GM12801 (cell line): ENCODE results near the gene WWC1.

Experiments
- CTCF ChIP-seq: IDR thresholded peaks from one replicate; pipeline ENCODE4 v1.5.1; 2011; ENCODE audit warnings: control low read depth; ENCODE audit not compliant: insufficient read length; ENCODE audit errors: extremely low read depth

The WWC1 gene

DNA sequence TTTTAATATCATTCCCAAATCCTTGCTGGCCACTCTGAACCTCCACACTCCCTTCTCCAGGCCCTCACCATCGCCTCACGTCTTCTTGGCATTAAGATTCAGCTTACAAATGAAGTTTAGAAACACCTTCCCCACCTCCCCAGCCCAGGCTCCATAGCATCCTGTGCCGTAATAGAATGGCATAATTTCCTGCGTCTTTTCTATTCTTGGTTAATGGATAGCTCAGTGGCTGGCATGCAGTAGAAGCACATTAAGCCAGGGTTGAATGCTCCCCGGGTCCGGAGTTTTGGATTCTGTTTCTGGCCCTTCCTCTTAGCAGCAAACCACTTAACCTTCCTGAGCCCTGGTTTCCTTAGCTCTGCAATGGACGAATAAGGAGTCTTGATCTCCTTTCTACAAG, 13.8 kb downstream of the WWC1 start:
- TF ChIP-seq CTCF: no peak

- TF ChIP-seq CTCF: no peak
Observed at GRCh38 chr5:168307022-168307421, 15.6 kb downstream of the WWC1 start.

DNA sequence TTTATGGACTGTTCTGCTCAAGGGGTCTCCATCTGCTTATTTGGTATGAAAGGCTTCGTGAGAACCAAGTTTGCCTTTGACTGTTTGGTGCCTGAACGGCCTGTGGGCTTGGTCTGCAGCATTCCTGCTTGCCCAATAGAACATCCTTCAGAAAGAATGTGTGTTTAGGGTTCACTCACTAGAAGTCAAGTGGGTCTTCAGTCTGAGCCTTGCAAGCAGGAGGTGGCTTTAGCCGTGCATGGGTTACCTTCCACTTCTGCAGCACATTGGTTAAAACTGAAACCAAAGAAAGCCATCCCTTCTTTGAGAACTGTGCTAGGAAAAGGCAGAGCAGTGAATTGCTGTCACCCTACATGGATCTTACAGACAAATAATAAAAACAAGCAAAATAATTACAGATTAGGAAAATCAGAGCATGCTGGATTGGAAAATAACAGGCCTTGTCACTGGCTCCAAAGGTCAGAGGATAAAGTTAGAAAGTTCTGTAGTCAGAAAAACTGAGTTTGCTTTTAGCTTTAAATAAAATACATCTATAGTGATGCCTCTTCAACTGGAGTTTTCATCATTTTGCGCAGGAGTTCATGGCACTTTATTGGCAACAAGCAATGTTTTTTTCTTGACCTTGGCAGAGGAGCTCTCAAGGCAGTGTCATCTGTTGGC, 16.6 kb downstream of the WWC1 start:
- TF ChIP-seq CTCF: no peak

- no peak for TF ChIP-seq CTCF
Observed at GRCh38 chr5:168308976-168309598, 17.6 kb downstream of the WWC1 start.

- no peak for TF ChIP-seq CTCF
Observed at GRCh38 chr5:168311061-168311566, 19.7 kb downstream of the WWC1 start.

- TF ChIP-seq CTCF: no peak
Observed at GRCh38 chr5:168312606-168313295, 21.3 kb downstream of the WWC1 start.

GRCh38 chr5:168313596-168314204, 22.3 kb downstream of the WWC1 start:
- no peak for TF ChIP-seq CTCF
